ENCODE measurements around the gene MMP11. TPM values are rescaled to one million over a fixed set of nuclear protein-coding genes. Genes with fewer than 3 reads are reported as not detected.
"Not testable (repeated sequence)": the region's sequence is repeated elsewhere in the genome, so short reads cannot be mapped to it uniquely, and the experiment has no call there.

MMP11 gene, protein sequence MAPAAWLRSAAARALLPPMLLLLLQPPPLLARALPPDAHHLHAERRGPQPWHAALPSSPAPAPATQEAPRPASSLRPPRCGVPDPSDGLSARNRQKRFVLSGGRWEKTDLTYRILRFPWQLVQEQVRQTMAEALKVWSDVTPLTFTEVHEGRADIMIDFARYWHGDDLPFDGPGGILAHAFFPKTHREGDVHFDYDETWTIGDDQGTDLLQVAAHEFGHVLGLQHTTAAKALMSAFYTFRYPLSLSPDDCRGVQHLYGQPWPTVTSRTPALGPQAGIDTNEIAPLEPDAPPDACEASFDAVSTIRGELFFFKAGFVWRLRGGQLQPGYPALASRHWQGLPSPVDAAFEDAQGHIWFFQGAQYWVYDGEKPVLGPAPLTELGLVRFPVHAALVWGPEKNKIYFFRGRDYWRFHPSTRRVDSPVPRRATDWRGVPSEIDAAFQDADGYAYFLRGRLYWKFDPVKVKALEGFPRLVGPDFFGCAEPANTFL
- polyA plus RNA-seq (ENCODE audit: insufficient read length in 4 of 4): 10 to 100 TPM; 15.4 to 21.8 (median 19.6) TPM

GRCh38 chr22:23772649-23773473, at the start of gene MMP11:
MMP11 (plus strand) TSS chr22:23772849; CDS start chr22:23772871, 22 bp downstream.
- DNase-seq (ENCODE audit: low read depth in 4 of 4, low spot score in 2 of 4): no peak

- not testable (repeated sequence) for DNase-seq (ENCODE audit: low read depth in 4 of 4, low spot score in 2 of 4)
Observed at GRCh38 chr22:23728108-23728507, 44.5 kb upstream of the MMP11 start.

GRCh38 chr22:23737696-23738095, 35.0 kb upstream of the MMP11 start:
- DNase-seq (ENCODE audit: low read depth in 4 of 4, low spot score in 2 of 4): no peak

DNA sequence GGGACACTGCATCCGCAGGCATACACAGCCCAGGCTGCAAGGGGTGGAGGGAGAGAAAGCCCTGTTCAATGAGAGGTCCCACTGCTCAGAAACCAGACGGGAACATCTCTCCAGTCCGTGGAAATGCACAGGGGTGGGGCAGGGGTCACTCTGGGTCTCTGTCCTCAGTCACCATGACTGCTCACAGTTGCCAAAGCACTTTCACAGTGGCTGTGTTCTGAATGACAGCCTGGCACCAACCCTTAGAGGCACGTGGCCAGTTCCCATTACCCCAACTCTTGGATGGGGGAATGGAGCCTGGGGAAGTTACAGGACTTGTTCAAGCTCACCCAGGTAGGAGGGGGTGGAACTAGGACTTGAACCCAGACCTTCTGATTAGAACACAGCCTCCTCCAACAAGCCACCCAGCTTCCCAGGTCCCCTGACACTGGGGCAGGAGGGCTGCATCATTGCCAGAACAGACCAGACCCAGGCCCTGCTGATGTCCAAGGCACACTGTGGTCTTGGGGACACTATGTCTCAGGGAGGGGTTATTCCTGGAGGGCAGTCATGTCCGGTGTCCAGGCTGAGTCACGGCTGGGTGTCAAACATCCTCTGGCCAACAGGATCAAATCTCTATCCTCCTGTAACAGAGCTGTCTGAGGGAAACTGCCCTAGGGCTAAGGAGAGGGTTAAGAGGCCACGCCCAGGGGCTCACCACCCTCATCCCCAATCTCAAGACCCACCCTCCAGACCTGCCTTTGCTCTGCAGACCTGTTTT, 30.0 kb upstream of the MMP11 start:
- DNase-seq (ENCODE audit: low read depth in 4 of 4, low spot score in 2 of 4): no peak

DNA sequence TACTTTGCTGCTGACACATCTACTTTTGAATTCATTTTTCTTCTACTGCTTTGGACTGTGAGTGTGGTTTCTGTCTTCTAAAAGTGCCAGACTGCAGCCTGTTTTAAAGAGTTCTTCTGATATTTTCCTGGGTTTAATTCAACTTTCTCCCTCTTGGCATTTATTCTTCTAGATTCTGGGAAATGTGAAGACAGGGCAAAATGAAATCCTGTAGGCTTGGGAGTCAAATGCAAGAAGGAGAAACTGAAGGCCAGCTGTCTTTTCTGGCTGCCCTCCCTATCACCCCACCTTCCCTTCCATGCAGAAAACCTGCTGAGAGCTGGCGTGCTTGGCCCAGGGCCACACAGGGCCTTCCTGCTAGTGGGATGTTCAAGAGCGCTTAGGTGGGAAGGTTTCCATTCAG, 29.3 kb upstream of the MMP11 start:
- DNase-seq (ENCODE audit: low read depth in 4 of 4, low spot score in 2 of 4): no peak

- no peak for DNase-seq (ENCODE audit: low read depth in 4 of 4, low spot score in 2 of 4)
Observed at GRCh38 chr22:23744001-23744400, 28.6 kb upstream of the MMP11 start.

DNA sequence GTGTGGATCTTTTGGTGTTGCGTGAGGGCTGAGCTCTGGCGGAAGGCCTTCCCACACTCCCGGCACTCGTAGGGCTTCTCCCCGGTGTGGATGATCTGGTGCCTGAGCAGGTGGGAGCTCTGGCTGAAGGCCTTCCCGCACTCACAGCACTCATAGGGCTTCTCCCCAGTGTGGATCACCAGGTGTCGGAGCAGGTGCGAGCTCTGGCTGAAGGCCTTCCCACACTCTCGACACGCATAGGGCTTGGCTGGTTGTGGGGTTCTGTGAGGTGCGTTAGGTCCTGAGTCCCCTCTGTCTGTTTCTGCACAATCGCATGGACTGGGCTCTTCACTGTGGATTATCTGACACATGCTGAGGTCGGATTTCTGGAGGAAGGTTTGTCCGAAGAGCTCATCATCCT, 28.2 kb upstream of the MMP11 start:
- no peak for DNase-seq (ENCODE audit: low read depth in 4 of 4, low spot score in 2 of 4)

DNA sequence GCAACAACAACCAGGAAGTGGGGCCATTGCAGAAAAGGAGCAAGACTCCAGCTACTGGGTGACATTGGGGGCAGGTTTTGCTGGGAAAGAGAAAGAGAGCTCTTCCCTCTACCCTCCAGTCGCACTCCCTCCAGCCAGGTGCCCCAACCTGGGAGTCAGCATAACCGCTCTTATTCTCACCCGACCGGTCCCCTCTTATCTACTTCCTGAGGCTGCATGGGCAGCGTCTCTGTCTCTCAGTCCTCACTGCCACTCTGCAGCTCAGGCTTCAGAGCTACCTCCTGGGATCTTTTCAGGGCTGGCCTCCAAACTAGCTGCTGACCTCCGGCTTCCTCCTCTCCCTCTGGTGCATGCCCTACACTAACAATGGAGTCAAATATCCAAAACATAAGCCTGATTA, 26.9 kb upstream of the MMP11 start:
- DNase-seq (ENCODE audit: low read depth in 4 of 4, low spot score in 2 of 4): no peak

DNA sequence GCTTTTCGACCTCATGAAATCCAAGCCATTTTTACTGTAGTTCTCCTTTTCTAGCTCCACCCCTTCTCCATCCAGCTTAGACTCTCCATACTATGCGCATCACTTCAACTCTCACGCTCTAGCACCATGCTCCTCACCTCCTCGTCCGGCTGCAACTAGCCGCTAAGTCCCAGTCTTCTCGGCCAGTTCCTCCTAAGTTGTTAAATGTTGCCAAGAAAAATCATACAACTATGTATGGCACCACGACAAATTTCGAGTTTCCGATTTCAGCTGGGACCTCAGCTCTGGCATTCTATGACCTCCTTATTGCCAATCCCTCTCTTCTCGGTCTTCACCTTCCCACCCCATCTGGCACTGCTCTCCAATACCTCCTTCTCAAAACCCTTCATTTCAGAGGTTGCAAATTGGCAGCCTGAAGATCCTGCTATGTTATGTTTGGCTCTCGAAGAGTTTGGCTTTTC, 22.8 kb upstream of the MMP11 start:
- no peak for DNase-seq (ENCODE audit: low read depth in 4 of 4, low spot score in 2 of 4)

- no peak for DNase-seq (ENCODE audit: low read depth in 4 of 4, low spot score in 2 of 4)
Observed at GRCh38 chr22:23750367-23750713, 22.3 kb upstream of the MMP11 start.

DNA sequence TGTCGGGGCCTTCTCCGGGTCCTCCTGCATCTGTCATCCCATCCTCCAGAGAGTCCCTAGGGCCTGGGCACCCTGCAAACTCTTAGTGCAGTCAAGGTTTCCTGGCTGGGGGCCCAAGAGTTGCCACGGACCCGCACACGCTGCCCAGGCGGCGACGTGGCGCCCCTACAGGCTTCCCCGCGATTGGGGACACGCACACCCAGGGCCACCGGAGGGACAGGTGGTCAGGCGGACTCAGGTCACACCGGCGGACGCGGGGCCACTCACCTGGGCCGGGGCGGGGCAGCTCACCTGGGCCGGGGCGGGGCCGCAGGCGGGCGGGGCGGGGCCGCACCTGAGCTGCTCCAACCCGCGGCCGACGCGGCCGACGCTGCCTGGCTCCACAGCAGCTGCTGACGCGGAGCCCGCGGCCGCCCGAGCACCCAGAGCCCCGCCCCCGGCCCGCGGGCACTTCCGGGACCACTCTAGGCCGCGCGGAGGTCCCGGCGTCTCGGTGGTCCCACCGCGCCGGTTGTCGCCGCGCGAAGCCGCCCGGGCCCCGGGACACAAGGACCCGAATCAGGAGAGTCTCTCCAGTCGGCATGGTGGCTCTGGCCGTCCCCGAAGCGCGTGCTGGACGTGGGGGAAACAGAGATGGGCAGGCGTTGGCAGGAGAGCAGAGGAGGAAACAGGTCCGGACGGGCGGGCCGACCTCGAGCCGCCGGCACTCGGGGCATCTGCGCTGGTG, 21.8 kb upstream of the MMP11 start, which contains the start of gene ZNF70:
Gene ZNF70 (minus strand): TSS at position 399 of the 727 bp plus-strand sequence. CDS start 5,972 bp downstream, outside the sequence.
- DNase-seq (ENCODE audit: low read depth in 4 of 4, low spot score in 2 of 4): peak in 3 of 4 donors; percentile 71 to 79 (median 72)

- DNase-seq (ENCODE audit: low read depth in 4 of 4, low spot score in 2 of 4): no peak
Observed at GRCh38 chr22:23751441-23751996, 21.1 kb upstream of the MMP11 start.

DNA sequence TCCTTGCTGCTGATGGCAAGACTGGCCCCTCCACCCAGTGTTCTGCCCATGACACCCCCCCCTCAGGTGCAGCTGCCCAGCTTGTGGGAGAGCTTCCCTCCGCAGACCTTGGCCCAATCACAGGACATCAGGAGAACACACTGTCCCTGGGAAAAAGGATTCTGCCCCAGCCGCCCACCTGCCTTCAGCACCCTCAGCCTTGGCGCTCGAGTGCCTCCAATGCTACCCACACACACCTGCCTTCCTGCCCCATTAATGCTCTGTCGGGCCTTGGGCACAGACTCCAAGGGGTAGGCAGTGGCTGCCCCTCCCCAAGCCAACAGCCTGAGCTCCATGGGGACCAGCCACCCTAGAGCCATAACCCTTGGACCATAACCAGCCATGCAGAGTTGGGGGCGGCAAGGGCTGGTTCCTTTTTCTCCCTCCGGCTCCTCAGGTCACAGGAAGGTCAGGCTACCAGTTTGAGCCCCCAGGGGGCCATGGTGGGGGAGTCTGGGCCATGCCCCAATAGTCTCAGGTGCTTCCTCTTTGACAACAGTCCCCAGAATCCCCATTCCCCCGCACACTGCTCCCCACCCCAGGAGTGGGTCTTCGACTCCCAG, 20.5 kb upstream of the MMP11 start:
- DNase-seq (ENCODE audit: low read depth in 4 of 4, low spot score in 2 of 4): no peak

DNA sequence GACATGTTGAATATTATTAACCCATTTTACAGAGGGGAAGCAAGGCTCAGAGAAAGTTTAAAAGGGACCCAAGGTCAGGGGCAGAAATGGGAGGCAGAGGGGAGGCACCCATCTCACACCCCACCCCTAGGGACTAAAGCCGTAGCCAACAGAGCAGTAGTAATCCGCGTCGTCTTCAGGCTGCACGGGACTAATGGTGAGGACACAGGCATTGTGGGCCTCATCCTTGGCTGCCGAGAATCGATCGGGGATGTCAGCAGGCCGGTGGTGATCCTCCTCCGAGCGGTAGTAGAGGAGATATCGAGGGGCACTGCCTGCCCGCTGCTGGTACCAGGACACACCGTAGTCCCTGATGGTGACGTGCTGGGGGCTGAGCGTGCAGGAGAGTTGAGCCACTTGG, 19.9 kb upstream of the MMP11 start:
- DNase-seq (ENCODE audit: low read depth in 4 of 4, low spot score in 2 of 4): no peak

- DNase-seq (ENCODE audit: low read depth in 4 of 4, low spot score in 2 of 4): no peak
Observed at GRCh38 chr22:23753385-23753784, 19.3 kb upstream of the MMP11 start.

- DNase-seq (ENCODE audit: low read depth in 4 of 4, low spot score in 2 of 4): no peak
Observed at GRCh38 chr22:23754220-23754919, 18.3 kb upstream of the MMP11 start, which contains the start of gene VPREB3. VPREB3 (minus strand) TSS chr22:23754425; CDS start chr22:23754363, 62 bp downstream.

- DNase-seq (ENCODE audit: low read depth in 4 of 4, low spot score in 2 of 4): no peak
Observed at GRCh38 chr22:23754980-23755636, 17.5 kb upstream of the MMP11 start.

GRCh38 chr22:23755711-23756110, 16.9 kb upstream of the MMP11 start:
- no peak for DNase-seq (ENCODE audit: low read depth in 4 of 4, low spot score in 2 of 4)
